Thyroid gland (tissue), 4 donors: ENCODE results near the gene DEFB110. TPM values are rescaled to one million over a fixed set of nuclear protein-coding genes. Genes with fewer than 3 reads are reported as not detected.

Experiments used
- total RNA-seq, 4 donors: library from RNA; depleted of rRNA; stranded (reverse); fragments of >200 nt; gene quantifications; one replicate each; pipeline ENCODE4 v1.2.3, GENCODE V29; 2016

DEFB110 gene
- total RNA-seq, 4 donors from 2014 or later: not detected

Other genes starting within 250 kb of the DEFB110 start
- under 1 TPM in 1 of 4 donors, not detected in 3; 0.94 TPM for gene PGK2, start 234.7 kb downstream of the DEFB110 start, total RNA-seq
- not detected for gene CRISP1, start 155.5 kb downstream of the DEFB110 start, total RNA-seq
- gene DEFB114, start 57.8 kb downstream of the DEFB110 start, total RNA-seq: not detected
- gene DEFB113, start 52.4 kb downstream of the DEFB110 start, total RNA-seq: not detected
- gene DEFB112, start 27.9 kb upstream of the DEFB110 start, total RNA-seq: not detected